PC-9 (cell line): ENCODE results near the gene ANKLE1. TPM values are rescaled to one million over a fixed set of nuclear protein-coding genes. Genes with fewer than 3 reads are reported as not detected.

ENCODE experiments used
- BruUV-seq: library from RNA; stranded (reverse); fragments of 400-500 nt; replicated peaks from 2 replicates; lab custom pipeline; 2021; lab: Mats Ljungman, UMichigan
- CTCF ChIA-PET: fragments of 300-600 bp; sonication (Branson Sonifier 250); formaldehyde crosslinking; loops from one replicate; lab custom pipeline; 2022; ENCODE audit warnings: antibody characterized with exemption; lab: Charles Lee
- POLR2A ChIA-PET: fragments of 300-600 bp; sonication (Branson Sonifier 250); formaldehyde crosslinking; loops from one replicate; lab custom pipeline; 2022; ENCODE audit warnings: antibody characterized with exemption; ENCODE audit not compliant: unreplicated experiment; lab: Charles Lee
- DNase-seq, 2 experiments: peaks; one replicate each; pipeline versions ENCODE4 v3.0.0 to v3.0.0-alpha.2; 2015 to 2022; ENCODE audit warnings: mixed read lengths in 1 of 2
- H2AFZ ChIP-seq: fragments of 200-600 bp; sonication (generic); 2 replicates; pipeline ENCODE4 v1.8.1; 2017; ENCODE audit warnings: antibody characterized with exemption
- H3F3A ChIP-seq: fragments of 200-600 bp; sonication (generic); 2 replicates; pipeline ENCODE4 v1.8.1; 2017; ENCODE audit warnings: antibody characterized with exemption, mild to moderate bottlenecking, low read depth; ENCODE audit not compliant: insufficient read depth
- H3K27ac ChIP-seq: fragments of 200-600 bp; sonication (generic); 2 replicates; pipeline ENCODE4 v1.6.1; 2016; ENCODE audit warnings: mixed run types
- H3K27me3 ChIP-seq: fragments of 200-600 bp; sonication (generic); 2 replicates; pipeline ENCODE4 v1.6.1; 2016; ENCODE audit warnings: low read depth, mixed run types; ENCODE audit not compliant: insufficient read depth
- H3K36me3 ChIP-seq: fragments of 200-600 bp; sonication (generic); 2 replicates; pipeline ENCODE4 v1.6.1; 2016; ENCODE audit warnings: low read depth, mixed run types
- H3K4me1 ChIP-seq: fragments of 200-600 bp; sonication (generic); replicated peaks from 2 replicates; pipeline ENCODE4 v1.6.1; 2016; ENCODE audit warnings: mixed run types; ENCODE audit not compliant: insufficient read depth
- H3K4me2 ChIP-seq: fragments of 200-600 bp; sonication (generic); 2 replicates; pipeline ENCODE4 v1.6.1; 2017; ENCODE audit warnings: mixed run types
- H3K4me3 ChIP-seq: fragments of 200-600 bp; sonication (generic); 2 replicates; pipeline ENCODE4 v1.6.1; 2016; ENCODE audit warnings: mixed run types
- H3K79me2 ChIP-seq: fragments of 200-600 bp; sonication (generic); 2 replicates; pipeline ENCODE4 v1.6.1; 2017; ENCODE audit warnings: low read depth, mixed run types
- H3K9me2 ChIP-seq: fragments of 200-600 bp; sonication (generic); 2 replicates; pipeline ENCODE4 v1.8.1; 2017; ENCODE audit warnings: mild to moderate bottlenecking; ENCODE audit not compliant: insufficient read depth
- H3K9me3 ChIP-seq: fragments of 200-600 bp; sonication (generic); 2 replicates; pipeline ENCODE4 v1.8.1; 2016; ENCODE audit warnings: low read depth; ENCODE audit not compliant: insufficient read depth
- H4K20me1 ChIP-seq: fragments of 200-600 bp; sonication (generic); 2 replicates; pipeline ENCODE4 v1.8.1; 2017; ENCODE audit not compliant: insufficient read depth
- EZH2 ChIP-seq: fragments of 200-600 bp; sonication (generic); IDR thresholded peaks from 2 replicates; pipeline ENCODE4 v1.8.0; 2017; ENCODE audit warnings: antibody characterized with exemption, low read depth
- intact Hi-C: fragments of 100-400 bp; cut with micrococcal nuclease; formaldehyde crosslinking; loops from one replicate; pipeline ENCODE4 v1.10.0; 2022; ENCODE audit not compliant: unreplicated experiment
- total RNA-seq: library from RNA; stranded (reverse); gene quantifications from 2 replicates; pipeline ENCODE4 v1.2.3, GENCODE V29; 2021
- TF ChIP-seq, protein P1 (sequence below): fragments of 200-600 bp; sonication (generic); conservative IDR thresholded peaks from 2 replicates; pipeline ENCODE4 v1.6.1; 2017; ENCODE audit warnings: mixed run types, antibody characterized with exemption, mild to moderate bottlenecking, moderate library complexity

ANKLE1 gene
- total RNA-seq, 1 experiment from 2014 or later, result 1.2 TPM

- no TSS peak for BruUV-seq
- ChIA-PET POLR2A (interaction anchor here (0.7 kb wide), 2 partner anchors 9 to 26 kb away, joined by 5 read pairs; no protein-coding TSS in a partner anchor), CTCF (interaction anchor here (0.5 to 0.6 kb wide), 2 partner anchors 11 to 218 kb away, joined by 4 read pairs; no protein-coding TSS in a partner anchor)
These were observed 53.0 kb downstream of the ANKLE1 start, which contains the start of gene ANO8 for GRCh38 chr19:17334414-17335409. Gene ANO8 (minus strand): TSS chr19:17334855. CDS start chr19:17334670, 185 bp downstream.

GRCh38 chr19:17335575-17335974, 53.9 kb downstream of the ANKLE1 start:
- no peaks in the 10 kb centered on the region for H3K9me2 ChIP-seq
- no peak overlapping the region for H3K27ac ChIP-seq
- peaks cover 32% of the 10 kb centered on the region for H3K4me1 ChIP-seq
- 0 out of 2 replicates have a peak overlapping the region, but pooled peaks have one; percentile 79 for H3K4me3 ChIP-seq
- TF ChIP-seq, protein P1, sequence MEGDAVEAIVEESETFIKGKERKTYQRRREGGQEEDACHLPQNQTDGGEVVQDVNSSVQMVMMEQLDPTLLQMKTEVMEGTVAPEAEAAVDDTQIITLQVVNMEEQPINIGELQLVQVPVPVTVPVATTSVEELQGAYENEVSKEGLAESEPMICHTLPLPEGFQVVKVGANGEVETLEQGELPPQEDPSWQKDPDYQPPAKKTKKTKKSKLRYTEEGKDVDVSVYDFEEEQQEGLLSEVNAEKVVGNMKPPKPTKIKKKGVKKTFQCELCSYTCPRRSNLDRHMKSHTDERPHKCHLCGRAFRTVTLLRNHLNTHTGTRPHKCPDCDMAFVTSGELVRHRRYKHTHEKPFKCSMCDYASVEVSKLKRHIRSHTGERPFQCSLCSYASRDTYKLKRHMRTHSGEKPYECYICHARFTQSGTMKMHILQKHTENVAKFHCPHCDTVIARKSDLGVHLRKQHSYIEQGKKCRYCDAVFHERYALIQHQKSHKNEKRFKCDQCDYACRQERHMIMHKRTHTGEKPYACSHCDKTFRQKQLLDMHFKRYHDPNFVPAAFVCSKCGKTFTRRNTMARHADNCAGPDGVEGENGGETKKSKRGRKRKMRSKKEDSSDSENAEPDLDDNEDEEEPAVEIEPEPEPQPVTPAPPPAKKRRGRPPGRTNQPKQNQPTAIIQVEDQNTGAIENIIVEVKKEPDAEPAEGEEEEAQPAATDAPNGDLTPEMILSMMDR, result no peak
- no peak for TF ChIP-seq EZH2
- no peak for DNase-seq
- peaks cover 18% of the 10 kb centered on the region for H3K79me2 ChIP-seq
- ChIA-PET CTCF (interaction anchor here (0.6 kb wide), 1 partner anchor 10 kb away, joined by 4 read pairs; no protein-coding TSS in a partner anchor), POLR2A (interaction anchor here (0.7 kb wide), 1 partner anchor 10 kb away, joined by 5 read pairs; no protein-coding TSS in a partner anchor)
- peak overlapping the region; percentile 80 for H3K4me2 ChIP-seq
- no TSS peak for BruUV-seq
- no peaks in the 10 kb centered on the region for H3K27me3 ChIP-seq
- intact Hi-C loops, result no loop called here
- no peaks in the 10 kb centered on the region; the same call in 1 of the 2 replicates for H4K20me1 ChIP-seq
- no peaks in the 10 kb centered on the region for H3K9me3 ChIP-seq
- peaks cover 49% of the 10 kb centered on the region; the same call in 1 of the 2 replicates for H3F3A ChIP-seq
- H3K36me3 ChIP-seq, result no peaks in the 10 kb centered on the region
- H2AFZ ChIP-seq, result no peak overlapping the region

More at GRCh38 chr19:17334414-17335409, 53.0 kb downstream of the ANKLE1 start, which contains the start of gene ANO8:
- Histone ChIP-seq H4K20me1 (no peaks in the 10 kb centered on the region; the same call in 1 of the 2 replicates), H3K79me2 (peaks cover 18% of the 10 kb centered on the region), H3K27me3 (no peaks in the 10 kb centered on the region), H3K9me2 (no peaks in the 10 kb centered on the region), H3K4me3 (peak within 1 kb of the TSS; percentile 79), H3F3A (peaks cover 44% of the 10 kb centered on the region; the same call in 1 of the 2 replicates), H2AFZ (peak within 1 kb of the TSS; percentile 85), H3K9me3 (no peaks in the 10 kb centered on the region), H3K4me2 (peak within 1 kb of the TSS; percentile 80), H3K27ac (no peak within 1 kb of the TSS), H3K36me3 (no peaks in the 10 kb centered on the region), H3K4me1 (peaks cover 32% of the 10 kb centered on the region)
- intact Hi-C loops, result no loop called here
- DNase-seq, result peak; percentile 92 to 96
- TF ChIP-seq, protein P1, result no peak
- TF ChIP-seq EZH2, result no peak

Other genes starting within 250 kb of the ANKLE1 start
- 26.5 and 30.8 TPM in 2 replicates for gene HAUS8, start 206.4 kb upstream of the ANKLE1 start, total RNA-seq
- gene MYO9B, start 206.1 kb upstream of the ANKLE1 start, total RNA-seq, result 81.2 and 103 TPM in 2 replicates
- gene USE1, start 66.5 kb upstream of the ANKLE1 start, total RNA-seq, result 19.8 and 22.5 TPM in 2 replicates
- gene OCEL1, start 55.7 kb upstream of the ANKLE1 start, total RNA-seq, result 30.6 and 34.5 TPM in 2 replicates
- gene NR2F6, start 36.0 kb upstream of the ANKLE1 start, total RNA-seq, result 90.8 and 112 TPM in 2 replicates
- not detected in 2 replicates for gene USHBP1, start 17.2 kb upstream of the ANKLE1 start, total RNA-seq
- gene BABAM1, start 14.5 kb upstream of the ANKLE1 start, total RNA-seq, result 127 and 152 TPM in 2 replicates
- 32.2 and 37.5 TPM in 2 replicates for gene ABHD8, start 21.5 kb downstream of the ANKLE1 start, total RNA-seq
- gene MRPL34, start 24.0 kb downstream of the ANKLE1 start, total RNA-seq, result 64.8 and 70.8 TPM in 2 replicates
- gene DDA1, start 27.7 kb downstream of the ANKLE1 start, total RNA-seq, result 47.6 and 72.5 TPM in 2 replicates
- 11.4 and 15.1 TPM in 2 replicates for gene ANO8, start 53.0 kb downstream of the ANKLE1 start, total RNA-seq
- 48.8 and 50.7 TPM in 2 replicates for gene GTPBP3, start 55.7 kb downstream of the ANKLE1 start, total RNA-seq
- not detected in 2 replicates for gene PLVAP, start 95.4 kb downstream of the ANKLE1 start, total RNA-seq
- not detected in 2 replicates for gene CCDC194, start 112.3 kb downstream of the ANKLE1 start, total RNA-seq
- gene BST2, start 123.7 kb downstream of the ANKLE1 start, total RNA-seq, result 2.7 and 3.3 TPM in 2 replicates
- 58.1 and 80.0 TPM in 2 replicates for gene MVB12A, start 138.1 kb downstream of the ANKLE1 start, total RNA-seq
- gene TMEM221, start 166.8 kb downstream of the ANKLE1 start, total RNA-seq, result 2.0 and 3.9 TPM in 2 replicates
- gene NXNL1, start 179.0 kb downstream of the ANKLE1 start, total RNA-seq, result not detected in 2 replicates
- gene SLC27A1, start 188.6 kb downstream of the ANKLE1 start, total RNA-seq, result 30.8 and 40.2 TPM in 2 replicates
- gene PGLS, start 229.7 kb downstream of the ANKLE1 start, total RNA-seq, result 175 and 290 TPM in 2 replicates